Activated T-helper 1 cell treated with anti-CD3 and anti-CD28 coated beads, Interleukin-2, amount 50 U/mL, for 16 hours (primary cell): ENCODE data around the gene CCL4L2.
"Not testable (repeated sequence)": the region's sequence is repeated elsewhere in the genome, so short reads cannot be mapped to it uniquely, and the experiment has no call there.

ENCODE experiments used
- DNase-seq, 2 donors: peaks; one replicate each; pipeline ENCODE4 v3.0.0-alpha.2; 2020; ENCODE audit warnings: low read depth in 1 of 2, low spot score in 1 of 2

The CCL4L2 gene

DNA sequence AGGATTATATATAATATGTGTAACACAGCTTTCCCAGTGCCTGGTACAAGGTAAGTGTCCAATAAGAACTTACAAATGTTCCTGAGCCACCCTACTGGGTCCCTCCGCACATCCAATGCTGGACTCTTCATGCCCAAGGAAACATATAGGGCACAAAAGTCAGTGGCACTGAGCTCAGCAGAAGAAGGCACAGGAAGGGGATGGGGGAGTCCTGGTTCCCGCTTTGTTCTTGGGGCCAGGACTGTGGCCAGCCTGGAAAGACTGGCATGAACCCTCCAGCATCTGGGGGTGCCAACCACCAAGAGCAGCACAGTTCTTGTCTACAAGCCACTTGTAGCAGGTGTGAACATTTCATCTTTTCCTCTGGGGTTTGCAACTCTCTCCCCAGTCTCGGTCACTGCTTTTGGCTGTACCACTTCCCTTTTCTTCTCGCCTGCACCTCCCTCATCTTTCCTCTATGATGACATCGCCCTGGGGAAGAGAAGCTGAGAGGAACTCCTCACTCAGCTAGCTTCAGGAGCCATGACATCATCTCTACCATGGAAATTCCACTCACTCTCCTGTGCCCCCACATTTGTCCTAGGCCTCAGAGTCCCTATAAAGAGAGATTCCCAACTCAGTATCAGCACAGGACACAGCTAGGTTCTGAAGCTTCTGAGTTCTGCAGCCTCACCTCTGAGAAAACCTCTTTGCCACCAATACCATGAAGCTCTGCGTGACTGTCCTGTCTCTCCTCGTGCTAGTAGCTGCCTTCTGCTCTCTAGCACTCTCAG, at the start of gene CCL4L2:
Gene CCL4L2 (plus strand): TSS at position 625 of the 773 bp plus-strand sequence.
- not testable (repeated sequence) for DNase-seq

DNA sequence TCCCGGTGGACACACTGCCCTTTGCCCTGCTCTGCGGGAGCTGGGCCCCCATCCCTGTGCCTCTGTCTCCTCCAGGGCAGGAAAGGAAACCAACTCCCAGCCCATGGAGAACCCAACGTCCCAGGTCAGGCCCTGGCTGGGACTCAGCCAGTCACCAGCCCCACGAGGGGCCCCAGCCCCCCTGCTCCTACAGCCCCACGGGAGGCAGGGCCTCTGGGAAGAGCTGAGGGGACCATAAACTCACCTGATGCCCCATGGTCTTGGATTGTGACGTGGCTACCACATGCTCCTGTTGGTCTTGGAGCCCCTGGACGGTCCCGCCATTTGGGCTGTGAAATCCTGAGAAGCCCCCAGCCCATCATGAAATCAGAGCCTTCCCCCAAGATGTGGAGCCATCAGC, 42.0 kb upstream of the CCL4L2 start:
- not testable (repeated sequence) for DNase-seq

DNA sequence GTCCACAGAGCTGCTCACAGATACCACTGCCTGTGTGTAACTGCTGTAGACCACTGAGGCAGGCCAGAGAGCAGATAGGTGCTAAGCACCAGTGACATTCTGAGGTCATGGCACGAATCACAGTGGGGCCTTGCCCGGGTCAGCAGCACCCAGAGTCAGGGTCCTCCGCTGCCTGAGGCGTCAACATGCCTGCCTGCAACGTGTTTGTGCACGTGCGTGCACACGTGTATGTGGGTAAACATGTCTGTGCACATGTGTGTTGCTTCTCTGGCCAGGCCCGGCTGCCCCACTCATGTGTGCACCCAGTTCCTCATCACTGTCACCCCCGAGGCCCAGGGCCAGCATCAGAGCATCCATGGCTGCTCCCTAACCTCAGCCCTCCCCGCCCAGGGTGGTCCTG, 34.3 kb upstream of the CCL4L2 start, which contains the start of gene TBC1D3B:
Gene TBC1D3B (minus strand): TSS at position 101 of the 400 bp plus-strand sequence. CDS start 1,586 bp downstream, outside the sequence.
- not testable (repeated sequence) for DNase-seq

DNA sequence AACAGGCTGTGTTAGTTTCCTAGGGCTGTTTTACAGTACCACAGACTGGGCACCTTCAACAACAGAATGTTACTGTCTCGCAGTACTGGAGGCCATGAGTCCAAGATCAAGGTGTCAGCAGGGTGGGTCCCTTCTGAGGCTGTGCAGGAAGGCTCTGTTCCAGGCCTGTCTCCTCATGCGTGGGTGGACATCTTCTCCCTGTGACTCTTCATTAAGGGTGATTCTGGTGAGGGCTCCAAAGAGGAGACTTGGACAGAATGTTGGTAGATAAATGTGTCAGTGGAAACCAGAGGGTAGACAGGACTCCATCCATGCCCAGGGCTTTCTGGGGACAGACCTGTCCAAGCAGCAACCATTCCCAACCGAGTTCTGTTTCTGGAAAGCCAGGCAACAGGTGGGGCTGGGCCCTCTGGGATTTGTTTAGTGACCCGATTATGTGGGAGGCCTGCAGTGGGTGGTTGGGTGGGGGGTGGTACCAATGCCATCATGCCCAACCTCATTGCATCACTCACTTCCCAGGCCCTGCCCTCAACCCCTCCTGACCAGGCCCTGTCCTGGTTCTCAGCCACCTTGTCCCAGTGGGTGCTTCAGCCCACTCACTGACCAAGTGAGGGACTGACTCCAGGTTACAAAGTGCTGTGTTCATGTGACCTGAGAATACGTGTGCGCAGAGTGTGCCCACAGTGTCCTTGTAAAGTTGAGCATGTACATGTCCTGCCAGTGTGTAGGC, 29.3 kb upstream of the CCL4L2 start:
- DNase-seq, result not testable (repeated sequence)

DNA sequence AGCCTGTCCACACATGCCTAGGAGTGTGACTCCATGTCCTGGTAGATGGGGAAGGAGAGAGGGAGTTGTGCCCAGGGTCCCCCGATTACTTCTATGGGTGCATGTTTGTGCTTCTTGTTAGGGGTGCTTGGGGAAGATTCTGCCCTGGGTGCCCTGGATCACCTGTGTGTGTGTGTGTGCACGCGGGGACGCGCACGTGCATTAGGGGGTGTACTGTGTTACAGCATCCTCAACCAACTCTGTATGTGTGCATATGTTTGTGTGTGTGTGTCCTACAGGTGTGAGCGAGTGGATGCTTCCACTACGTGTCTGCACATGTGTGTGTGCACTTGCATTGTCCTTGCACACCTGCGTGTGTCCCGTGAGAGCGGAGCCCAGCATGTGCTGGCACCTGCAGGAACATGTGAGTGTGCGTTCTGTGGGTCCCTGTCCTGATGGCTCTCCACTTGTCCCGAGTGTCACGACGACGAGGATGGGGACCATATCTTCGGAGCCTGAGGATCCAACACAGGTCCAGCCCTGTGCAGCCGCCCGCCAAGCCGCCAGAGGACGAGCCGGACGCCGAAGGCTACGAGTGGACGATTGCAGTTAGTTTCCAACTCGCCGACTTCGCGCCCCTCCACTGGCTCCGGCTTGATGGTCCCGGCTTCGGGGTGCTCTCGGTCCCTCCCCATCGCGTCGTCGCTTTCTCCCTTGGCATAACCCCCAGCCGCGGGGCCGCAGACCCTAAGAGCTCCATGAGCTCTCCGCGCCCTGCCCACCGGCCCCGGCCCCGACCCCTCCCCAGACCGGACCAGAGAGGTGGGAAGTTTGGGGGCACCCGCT, 28.5 kb upstream of the CCL4L2 start:
- DNase-seq, result no peak

DNA sequence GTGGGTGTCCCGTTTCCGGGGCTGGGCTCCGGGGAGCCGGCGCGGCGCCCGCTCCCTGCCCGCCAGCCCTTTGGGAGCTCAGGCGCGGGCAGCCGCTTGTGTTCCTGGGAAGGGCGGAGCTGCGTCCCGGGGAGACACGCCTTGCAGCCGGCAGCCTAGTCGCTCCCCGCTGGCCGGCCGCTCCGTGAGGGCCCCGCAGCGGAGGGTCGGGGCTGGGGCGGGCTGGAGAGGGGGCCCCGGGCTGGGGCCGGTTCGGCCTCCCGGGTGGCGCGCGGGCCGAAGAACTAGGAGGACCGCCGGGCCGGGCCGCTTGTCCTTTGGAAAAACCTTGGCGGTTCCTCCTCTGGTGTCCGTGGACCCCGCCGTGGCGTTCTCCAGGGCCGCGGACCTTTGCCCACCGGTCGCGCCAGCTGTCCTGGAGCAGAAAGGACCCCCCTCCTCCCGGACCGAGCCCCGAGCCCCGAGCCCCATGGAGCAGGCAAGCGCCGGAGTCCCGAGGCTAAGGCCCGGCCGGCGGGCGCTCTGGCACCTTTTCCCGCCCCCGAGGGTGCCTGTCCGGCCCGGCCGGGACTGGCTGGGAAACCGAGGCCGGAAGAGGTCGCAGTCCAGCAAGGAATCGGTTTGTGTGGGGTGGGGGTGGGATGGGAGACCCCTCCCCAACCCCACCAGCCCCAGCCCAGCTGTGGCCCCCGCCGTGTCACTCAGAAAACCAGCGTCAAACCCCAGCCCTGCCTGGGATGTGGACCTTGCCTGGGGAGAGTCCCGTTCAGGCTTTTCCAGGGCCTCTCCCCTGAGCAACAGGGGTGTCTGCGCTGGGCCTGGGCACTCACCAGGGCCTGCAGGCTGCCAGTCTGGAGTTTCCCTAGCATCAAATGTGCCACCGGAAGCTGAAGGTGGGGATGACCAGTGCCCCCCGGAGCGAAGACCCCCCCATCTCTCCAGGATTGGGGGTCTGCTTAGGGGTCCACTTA, 27.6 kb upstream of the CCL4L2 start:
- no peak for DNase-seq

DNA sequence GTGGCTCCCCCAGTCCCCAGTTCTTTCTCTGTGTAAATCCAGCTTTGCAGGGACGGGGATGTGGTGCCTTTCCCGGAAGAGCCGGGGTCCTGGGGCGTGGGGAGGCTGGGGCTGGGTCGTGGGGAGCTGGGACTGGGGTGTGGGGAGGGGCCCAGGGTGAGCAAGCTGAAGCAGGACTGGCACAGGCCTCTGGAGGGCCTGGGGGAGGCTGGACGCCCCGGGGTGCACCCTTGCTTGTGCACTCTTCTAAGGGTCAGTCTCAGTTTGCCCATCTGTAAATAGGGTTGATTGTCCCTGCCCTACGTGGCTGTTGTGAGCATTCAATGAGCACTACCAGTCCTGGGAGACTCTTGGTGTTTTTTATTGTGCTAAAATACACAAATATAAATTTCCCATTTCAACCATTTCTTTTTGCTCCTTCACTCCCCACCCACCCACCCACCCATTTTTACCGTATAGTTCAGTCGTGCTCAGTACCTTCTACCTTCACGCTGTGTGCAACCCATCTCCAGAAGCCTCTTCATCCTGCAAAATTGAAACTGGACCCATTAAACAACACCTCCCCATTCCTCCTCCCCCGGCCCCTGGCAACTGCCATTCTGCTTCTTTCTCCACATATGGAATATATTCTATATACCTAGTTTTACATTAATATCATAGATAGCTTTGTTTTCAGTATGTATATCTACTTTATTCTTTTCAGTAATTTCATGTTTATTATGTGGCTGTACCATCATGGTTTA, 26.7 kb upstream of the CCL4L2 start:
- DNase-seq, result no peak

DNA sequence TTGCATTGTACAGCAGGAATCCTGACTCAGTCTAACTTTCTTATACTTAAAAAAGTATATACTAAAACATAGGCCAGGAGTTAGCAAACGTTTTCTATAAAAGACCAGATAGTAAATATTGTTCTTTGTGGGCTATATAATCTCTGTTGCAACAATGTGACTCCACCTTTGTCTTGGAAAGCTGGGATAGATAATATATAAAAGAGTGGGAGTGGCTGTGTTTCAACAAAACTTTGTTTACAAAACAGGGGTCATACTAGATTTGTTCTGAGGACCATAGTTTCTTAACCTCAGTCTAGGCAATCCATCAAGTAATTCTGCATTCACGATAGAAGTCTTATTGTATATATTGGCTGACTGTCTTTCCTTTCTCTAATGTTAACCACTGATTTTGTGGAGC, 25.4 kb upstream of the CCL4L2 start:
- no peak for DNase-seq

DNA sequence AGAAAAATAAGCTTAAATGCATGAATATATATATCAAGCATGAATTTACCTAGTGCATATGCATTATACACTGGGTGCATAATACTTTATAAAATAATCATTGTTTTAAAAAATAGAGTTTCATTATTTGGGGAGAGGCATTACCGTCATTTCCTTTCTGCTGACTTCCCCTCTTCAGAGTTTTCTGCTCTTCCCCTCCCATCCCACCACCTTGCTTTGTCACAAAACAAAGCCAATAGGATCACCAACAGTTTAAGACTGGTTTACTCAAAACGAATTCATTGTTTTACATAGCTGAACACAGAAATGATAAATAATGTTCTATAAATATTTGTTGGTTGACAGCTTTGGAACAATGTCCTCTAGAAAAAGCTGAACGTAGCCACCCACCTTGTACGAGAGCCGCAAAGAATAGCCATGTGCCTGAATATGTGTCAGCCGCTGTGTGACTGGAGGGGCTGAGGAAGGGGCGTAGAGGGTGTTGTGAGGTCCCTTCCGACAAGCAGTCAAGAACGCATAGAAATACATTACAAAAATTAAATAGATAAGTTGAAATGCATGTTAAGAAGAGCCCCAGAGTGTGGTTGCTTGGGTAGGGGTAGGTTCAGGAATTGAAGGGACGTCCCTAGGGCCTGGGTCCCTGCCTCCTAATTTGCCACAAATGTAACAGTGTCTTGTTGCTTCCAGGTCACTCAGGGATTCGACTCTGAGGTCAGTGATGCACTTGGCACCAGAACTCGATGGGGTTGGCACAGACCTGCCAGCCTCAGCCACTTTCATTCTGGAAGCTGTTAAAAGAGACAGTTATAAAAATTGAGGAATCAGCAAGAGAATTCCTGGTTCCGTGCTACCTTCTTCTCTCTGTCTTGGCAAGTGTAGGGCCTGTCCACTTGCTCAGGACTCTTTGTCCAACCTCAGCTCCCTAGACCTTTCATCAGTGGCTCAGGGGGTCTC, 23.8 kb upstream of the CCL4L2 start:
- DNase-seq, result not testable (repeated sequence)

DNA sequence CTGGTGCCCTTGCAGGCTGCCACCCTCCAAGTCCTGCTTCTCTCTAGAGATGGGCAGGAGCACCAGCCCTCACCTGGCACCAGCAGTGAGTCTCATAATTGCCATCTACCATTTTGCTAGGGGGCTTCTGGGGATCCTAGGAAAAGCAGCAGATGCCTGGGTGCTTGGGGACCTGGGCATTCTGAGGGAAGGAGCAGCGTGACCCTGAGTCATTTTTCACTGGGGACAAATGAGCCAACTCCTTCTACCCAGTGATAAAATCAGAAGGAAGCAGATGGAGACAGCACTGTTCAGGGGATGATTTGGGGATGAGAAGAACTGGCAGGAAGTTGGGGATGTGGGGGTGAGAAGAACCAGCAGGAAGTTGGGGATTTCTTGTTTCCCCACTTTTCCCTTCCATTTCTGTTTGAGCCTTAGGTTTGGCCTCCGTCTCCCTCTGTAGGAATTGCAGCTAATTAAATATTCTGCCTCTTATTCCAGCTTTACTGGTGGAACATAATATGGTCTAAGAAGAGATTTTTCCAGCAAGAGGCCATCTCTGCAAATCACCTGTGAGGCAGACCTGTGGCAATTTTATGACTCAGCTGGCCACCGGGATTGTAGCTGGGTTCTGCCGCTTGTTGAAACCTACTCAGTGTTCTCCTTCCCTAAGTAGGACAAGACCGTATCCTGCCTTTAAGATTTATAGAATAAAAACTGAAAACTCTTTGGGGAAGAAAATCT, 22.8 kb upstream of the CCL4L2 start:
- DNase-seq, result not testable (repeated sequence)

DNA sequence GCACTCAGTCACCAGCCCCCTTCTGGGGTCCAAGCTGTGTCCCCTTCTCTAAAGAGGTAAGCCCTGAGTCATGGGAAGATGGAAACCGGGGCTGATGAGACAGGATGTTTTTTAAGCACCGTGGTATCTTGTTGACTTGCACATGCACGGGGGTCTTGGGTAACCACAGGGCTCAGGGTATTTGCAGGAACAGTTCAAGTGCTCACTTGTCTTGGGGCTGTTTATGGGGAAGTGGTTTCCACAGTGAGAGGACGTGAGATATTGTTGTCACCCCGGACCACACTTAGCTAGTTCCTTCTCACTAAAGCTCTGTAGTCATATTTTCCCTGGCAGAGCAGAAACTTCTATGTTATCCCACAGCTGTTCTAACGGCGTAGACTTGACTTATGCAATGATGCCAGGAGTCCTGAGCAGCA, 22.0 kb upstream of the CCL4L2 start:
- no peak for DNase-seq

DNA sequence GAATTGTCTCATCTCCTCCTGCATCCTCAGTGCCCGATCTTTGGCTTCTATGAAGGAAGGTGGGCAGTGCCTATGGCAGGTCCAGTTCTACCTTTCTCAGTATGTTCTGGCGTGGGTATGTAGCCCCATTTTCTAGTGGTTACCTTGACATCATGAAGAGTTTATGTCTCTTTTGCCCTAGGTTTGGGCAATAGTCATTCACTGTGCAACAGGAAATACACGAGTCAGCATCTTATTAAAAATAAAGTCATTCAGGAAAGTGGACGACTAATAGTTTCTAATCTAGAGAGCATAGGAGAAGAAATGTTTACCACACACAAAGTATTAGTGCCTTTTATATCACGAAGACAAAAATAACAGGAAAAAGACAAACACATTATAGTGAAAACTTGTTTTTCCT, 20.9 kb upstream of the CCL4L2 start:
- not testable (repeated sequence) for DNase-seq

DNA sequence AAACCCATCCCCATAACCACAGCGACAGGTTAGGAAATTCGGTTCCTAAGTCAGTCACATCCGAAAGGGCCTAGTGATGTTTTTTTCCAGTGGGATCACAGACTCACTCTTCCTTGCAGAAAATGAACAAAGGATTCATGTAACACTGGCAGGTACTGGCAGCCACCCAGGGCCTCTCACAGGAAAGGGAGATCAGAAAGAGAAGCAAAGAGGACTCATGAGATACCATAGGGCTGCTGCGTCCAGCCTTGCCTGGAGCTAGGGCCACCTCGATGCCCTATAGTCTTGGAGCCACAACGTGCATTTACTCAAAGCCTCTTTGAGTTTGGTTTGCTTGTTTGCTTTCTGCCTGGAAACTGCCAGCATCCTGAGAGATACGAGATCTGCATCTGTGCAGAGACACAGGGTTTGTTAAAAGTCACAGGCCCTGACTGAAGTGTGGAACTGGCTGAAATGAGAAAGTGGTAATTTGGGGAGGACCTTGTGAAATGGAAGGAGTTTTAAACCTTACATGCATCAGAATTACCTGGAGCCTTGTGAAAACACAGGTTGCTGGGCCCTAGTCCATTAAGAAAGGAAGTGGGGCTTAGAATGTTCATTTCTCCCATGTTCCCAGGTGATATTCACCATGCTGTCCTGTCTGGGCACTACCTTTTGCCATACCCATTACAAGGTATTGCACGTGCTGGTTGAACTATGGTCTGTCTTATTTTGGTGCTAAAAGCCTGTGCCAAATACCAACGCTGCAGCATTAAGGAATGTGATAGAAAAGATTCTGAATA, 20.1 kb upstream of the CCL4L2 start:
- DNase-seq, result not testable (repeated sequence)

DNA sequence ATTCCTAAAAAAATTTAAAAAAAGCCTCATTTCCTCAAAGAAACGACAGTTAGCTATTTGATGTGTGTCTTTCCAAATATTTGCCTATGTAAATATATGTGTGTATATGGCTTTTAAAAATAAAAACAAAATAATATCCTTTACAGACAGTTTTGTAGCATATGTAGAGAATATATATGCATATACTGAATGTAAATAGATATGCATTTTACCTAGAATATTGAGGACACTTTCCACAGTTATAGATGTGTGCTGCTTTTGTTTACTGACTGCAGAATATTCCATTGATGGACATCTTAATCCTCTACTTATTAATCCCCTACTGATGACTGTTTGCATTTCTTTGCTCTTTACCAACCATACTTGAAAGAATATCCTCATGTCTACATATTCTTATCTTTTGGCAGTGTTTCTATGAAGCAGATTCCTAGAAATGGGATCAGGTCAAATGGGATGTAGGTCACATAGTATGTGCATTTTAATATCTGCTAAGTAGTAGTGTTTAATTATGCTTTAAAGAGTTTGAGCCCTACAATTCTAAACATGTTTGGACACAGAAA, 17.6 kb upstream of the CCL4L2 start:
- no peak for DNase-seq

DNA sequence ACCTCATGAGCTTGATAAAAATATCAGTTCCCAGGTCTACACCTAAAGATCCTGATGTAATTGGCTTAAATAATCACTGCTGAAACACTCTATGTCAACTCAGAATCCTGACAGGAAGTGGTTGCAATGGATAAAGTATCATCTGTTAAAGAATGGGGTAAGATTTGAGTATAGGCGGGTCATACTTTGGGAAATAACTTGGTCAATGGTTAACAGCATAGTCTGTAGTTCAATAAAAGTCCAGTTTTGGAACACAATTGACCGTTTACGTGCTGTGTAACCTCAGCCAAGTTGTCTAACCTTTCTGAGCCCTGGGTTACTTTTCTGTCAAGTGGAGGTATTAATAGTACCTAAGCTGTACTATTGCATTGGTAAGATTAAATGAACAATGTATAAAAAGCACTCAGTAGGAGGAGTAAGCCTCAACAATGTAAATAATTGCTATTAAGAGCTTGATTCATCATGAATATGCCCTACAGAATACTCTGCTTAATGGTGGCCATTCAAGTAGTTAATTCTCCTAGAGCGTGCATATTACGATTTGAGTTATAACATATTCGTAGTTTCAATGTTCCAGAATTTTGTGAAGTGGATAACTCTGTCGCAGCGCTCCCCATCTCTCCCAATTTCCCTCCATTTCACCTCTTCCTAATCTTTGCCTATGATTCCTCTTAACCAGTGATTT, 16.6 kb upstream of the CCL4L2 start:
- DNase-seq, result not testable (repeated sequence)

DNA sequence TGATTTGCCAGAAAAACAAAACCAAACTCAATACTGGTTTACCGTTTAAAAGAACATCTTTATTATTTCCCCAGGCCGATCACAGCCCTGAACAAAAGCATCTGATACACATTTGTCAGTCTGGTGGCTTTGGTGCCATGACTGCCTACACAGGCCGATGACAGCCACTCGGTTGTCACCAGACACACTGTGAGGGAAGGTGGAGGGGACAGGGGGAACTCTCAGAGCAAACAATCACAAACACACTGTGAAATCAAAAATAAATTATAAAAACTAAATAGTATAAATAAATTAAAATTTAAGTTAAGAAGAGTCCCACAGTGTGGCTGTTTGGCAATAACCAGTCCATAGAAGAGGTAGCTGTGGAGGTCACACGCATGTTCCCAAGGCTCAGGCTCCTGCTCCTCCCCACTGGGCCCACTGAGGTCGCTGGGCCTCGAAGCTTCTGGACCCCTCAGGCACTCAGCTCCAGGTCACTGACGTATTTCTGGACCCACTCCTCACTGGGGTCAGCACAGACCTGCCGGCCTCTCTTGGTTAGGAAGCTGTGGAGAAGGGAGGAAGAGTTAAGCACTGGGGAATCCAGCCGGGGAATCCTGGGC, 15.9 kb upstream of the CCL4L2 start:
- DNase-seq, result not testable (repeated sequence)
